HG03342 (cell line): ENCODE results near the gene KCNG2.
"Not testable (repeated sequence)": the region's sequence is repeated elsewhere in the genome, so short reads cannot be mapped to it uniquely, and the experiment has no call there.

Experiments used
- ATAC-seq: cut with Tn5 transposase; IDR thresholded peaks from one replicate; pipeline ENCODE4 v1.9.1; 2021; ENCODE audit warnings: mild to moderate bottlenecking, moderate library complexity; ENCODE audit not compliant: unreplicated experiment

The KCNG2 gene

GRCh38 chr18:79851489-79851888 lies 53.8 kb downstream of the KCNG2 start:
- ATAC-seq, result no peak

DNA sequence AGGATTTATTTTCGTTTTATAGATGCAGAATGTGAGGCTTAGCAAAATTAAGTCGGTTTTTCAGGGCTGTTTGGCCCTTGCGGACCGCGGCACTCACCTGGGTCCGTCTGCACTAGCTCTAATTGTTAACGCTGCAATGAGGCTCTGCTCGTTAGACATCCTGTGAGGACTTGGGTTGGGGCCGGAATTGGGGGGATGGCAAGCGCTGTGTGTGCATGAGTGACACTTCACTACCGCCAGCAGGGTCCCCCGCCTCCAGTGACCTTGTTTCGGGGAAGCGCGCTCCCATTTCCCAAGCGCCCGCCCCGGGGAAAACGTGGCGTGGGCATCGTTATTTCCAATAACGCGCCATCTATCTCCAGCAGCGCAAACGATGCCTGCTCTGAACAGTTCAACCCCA lies 54.2 kb downstream of the KCNG2 start:
- no peak for ATAC-seq

DNA sequence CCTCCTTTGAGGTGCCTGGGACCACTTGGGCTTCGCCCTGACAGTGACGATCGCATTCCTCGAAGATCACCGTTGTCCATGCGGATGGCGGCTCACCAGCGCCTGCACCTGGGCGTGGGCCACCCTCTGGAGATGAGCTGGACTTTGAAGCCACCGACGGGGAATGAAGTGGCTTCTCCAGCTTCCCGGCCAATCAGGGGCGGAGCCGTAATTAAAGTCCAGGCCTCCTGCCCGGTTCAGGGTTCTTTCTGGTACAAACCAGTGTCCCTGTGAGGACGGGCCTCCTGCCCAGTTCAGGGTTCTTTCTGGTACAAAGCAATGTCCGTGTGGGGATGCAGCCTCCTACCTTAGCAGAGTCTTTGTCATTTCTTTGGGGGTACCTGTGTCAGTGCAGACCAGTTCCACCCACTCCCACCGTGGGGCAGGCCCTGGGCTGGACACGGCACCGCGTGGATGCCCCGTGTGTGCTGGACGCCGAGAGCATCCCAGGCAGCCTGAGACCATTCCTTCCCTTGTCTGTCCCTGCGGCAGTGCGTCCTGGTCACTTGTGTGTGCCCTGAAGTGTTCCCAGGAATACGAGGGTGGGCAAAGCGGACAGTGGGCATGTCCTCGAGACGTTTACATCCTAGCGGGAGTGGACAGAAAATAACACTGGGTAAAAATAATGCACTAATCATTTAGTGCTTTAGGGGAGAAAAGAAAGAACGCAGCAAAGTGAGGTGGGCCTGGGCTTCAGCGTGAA lies 55.0 kb downstream of the KCNG2 start:
- no peak for ATAC-seq

DNA sequence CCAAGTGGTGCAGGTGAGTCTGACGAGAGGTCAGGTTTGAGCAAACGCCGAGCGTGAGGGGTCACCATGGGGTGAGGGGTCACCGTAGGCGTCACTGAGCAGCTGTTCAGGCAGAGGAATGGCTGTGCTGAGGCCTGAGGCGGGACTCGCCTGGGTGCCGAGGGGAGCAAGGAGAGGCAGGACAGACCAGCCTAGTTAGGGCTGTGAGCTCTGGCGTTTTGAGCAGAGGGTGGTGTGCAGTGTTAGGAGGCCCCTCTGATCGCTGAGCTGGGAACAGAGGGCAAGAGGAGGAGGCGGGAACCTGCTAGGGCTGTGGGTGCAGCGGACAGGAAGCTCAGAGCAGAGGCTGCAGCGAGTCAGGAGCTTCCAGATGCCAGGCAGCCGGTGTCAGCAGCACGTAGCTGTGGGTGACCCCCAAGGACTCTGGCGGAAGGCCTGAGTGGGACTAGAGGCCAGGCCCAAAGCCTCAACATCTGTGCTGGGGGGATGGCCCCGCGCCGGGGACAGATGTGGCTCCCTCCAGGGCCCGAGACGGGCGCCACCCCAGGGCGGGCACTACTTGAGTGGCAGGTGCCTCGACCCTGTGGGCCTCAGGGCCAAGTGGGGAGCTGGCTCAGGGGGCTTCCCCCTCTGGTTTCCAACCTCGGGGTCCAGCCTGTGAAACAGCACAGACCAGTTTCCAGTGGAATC lies 55.7 kb downstream of the KCNG2 start:
- ATAC-seq, result no peak

DNA sequence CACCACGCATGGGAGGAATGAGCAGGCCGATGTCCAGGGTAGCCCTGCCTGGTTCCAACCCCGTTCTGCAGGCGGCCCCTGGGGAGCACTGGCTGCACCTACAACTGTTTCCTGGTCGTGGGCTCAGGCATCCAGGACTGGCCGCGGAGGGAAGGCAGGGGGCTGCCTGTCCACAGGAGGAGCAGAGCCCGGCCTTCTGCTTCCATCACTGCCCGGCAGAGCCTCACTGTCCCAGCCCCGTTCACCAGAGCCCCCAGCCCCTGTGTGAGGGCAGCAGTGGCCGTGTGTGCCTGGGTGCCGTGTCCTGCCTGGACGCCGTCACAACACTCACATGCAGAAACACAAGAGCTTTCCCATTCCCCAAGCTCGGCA lies 56.2 kb downstream of the KCNG2 start:
- ATAC-seq, result no peak

- peak; percentile 73 for ATAC-seq
Observed at GRCh38 chr18:79855147-79855933, 57.6 kb downstream of the KCNG2 start.

GRCh38 chr18:79856119-79857007 lies 58.6 kb downstream of the KCNG2 start:
- peak; percentile 55 for ATAC-seq

- no peak for ATAC-seq
Observed at GRCh38 chr18:79857082-79857671, 59.4 kb downstream of the KCNG2 start.

DNA sequence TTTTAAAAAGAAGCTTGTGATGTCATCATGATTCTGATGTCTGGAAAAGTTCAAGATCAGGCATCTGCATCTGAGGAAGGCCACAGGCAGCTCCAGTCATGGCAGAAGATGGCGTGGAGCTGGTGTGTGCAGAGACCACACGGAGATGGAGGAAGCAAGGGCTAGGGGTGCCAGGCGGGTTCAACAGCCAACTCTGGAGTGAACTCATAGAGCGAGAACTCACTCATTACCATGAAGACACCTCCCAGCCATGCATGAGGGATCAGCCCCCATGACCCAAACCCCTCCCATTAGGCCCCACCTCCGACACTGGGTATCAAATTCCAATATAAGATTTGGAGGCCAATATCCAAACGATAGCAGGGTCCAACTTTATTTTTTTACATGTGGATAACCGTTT lies 61.6 kb downstream of the KCNG2 start:
- no peak for ATAC-seq

GRCh38 chr18:79861687-79862086 lies 63.9 kb downstream of the KCNG2 start:
- ATAC-seq, result no peak

- ATAC-seq, result no peak
Observed at GRCh38 chr18:79862562-79862961, 64.8 kb downstream of the KCNG2 start.

DNA sequence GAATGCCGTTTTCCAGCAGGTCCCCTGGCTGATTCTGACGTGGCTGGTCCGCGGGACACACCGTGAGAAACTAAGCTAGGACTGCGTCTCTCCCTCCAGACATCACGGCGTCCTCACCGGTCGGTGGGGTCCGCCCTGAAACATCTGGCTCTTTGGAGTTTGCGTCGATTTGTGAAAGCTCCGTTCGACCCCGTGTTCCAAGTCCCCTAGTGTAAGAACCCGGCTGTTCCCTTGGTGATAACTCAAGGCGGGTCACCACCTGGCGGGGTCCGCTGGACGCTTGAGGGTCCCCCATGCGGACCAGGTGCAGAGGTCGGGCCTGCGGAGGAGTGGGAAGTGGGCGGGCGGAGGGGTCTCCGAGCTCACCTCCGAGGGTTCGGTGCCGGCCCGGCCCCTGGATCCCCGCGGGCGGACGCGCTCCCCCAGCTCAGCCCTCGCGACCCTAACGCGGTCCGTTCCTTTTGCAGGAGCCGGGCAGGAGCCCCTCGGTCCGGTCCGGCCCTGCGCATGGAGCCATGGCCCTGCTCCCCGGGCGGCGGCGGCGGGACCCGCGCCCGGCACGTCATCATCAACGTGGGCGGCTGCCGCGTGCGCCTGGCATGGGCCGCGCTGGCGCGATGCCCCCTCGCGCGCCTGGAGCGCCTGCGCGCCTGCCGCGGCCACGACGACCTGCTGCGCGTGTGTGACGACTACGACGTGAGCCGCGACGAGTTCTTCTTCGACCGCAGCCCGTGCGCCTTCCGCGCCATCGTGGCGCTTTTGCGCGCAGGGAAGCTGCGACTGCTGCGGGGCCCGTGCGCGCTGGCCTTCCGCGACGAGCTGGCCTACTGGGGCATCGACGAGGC lies 65.6 kb downstream of the KCNG2 start:
- no peak for ATAC-seq

- no peak for ATAC-seq
Observed at GRCh38 chr18:79864006-79864725, 66.4 kb downstream of the KCNG2 start.

DNA sequence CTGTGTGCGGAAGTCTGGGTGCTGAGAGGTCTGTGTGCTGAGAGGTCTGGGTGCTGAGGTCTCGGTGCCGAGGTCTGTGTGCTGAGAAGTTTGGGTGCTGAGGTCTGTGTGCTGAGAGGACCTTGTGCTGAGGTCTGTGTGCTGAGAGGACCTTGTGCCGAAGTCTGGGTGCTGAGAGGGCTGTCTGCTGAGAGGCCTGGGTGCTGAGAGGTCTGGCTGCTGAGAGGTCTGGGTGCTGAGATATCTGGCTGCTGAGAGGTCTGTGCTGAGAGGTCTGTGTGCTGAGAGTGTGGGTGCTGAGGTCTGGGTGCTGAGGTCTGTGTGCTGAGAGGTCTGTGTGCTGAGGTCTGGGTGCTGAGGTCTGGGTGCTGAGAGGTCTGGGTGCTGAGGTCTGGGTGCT lies 67.2 kb downstream of the KCNG2 start:
- ATAC-seq, result not testable (repeated sequence)

GRCh38 chr18:79865951-79866350 lies 68.2 kb downstream of the KCNG2 start:
- not testable (repeated sequence) for ATAC-seq

- ATAC-seq, result no peak
Observed at GRCh38 chr18:79866889-79867574, 69.3 kb downstream of the KCNG2 start.

DNA sequence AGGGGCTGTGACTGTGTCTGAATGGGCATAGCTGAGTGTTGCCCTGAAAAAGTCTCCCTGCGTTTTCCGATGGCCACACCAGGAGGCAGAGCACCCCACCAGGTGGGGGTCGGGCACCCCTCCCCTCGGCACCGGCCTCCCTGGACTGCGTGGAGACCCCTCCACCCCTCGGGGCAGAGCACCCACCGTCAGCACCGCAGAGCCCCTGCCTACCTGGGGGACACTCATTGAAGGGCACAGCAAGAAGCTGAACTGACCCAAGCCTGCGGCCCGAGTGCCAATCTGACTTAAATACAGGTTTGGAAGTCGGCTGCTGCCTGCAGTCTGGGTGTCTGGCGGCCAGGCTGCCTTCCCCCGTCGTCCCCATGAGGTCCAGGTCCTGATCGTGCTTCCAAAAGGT lies 69.9 kb downstream of the KCNG2 start:
- no peak for ATAC-seq

GRCh38 chr18:79868168-79868784 lies 70.5 kb downstream of the KCNG2 start:
- ATAC-seq, result no peak
